Renal cortex interstitium (tissue), 15 donors: ENCODE results near the gene CLC. TPM values are rescaled to one million over a fixed set of nuclear protein-coding genes. Genes with fewer than 3 reads are reported as not detected.
A peak's percentile ranks its signal among the peaks of the same experiment; 100 is the strongest.
"Not testable (repeated sequence)": the region's sequence is repeated elsewhere in the genome, so short reads cannot be mapped to it uniquely, and the experiment has no call there.

Source experiments
- DNase-seq, 11 donors: peaks; one replicate each; pipeline ENCODE4 v3.0.0-alpha.2; 2013; ENCODE audit warnings: low read depth in 9 of 11, low spot score in 4 of 11; ENCODE audit errors: extremely low read depth in 1 of 11
- long read RNA-seq, 16 experiments: transcript quantifications; one replicate each; lab custom pipeline, GENCODE V29; 2026
- polyA plus RNA-seq, 3 donors: library from polyadenylated mRNA; unstranded; fragments of 120-200 nt; gene quantifications; one replicate each; pipeline ENCODE4 v1.2.1, GENCODE V29; 2013; ENCODE audit not compliant: insufficient read length in 3 of 3

The CLC gene
- polyA plus RNA-seq, result 1 to 10 TPM; 1.5 to 3.7 (median 2.6) TPM
- long read RNA-seq, donor 1, partial matches to known transcripts, result 0 of 4 reads
- long read RNA-seq, donor 1, other reads (novel, unspliced or antisense), result 0 of 4 reads
- long read RNA-seq, donor 2, partial matches to known transcripts, result 0 of 2 reads
- long read RNA-seq, donor 2, other reads (novel, unspliced or antisense), result 0 of 2 reads
- long read RNA-seq, donor 3, result 0 reads
- long read RNA-seq, donor 4, result 0 reads
- long read RNA-seq, donor 5, partial matches to known transcripts, result 0 of 1 reads
- long read RNA-seq, donor 5, other reads (novel, unspliced or antisense), result 0 of 1 reads
- long read RNA-seq, donor 6, partial matches to known transcripts, result 0 of 2 reads
- long read RNA-seq, donor 6, other reads (novel, unspliced or antisense), result 0 of 2 reads
- long read RNA-seq, donor 7, partial matches to known transcripts, result 0 of 1 reads
- long read RNA-seq, donor 7, other reads (novel, unspliced or antisense), result 0 of 1 reads
- long read RNA-seq, donor 8, partial matches to known transcripts, result 0 of 1 reads
- long read RNA-seq, donor 8, other reads (novel, unspliced or antisense), result 0 of 1 reads
- long read RNA-seq, donor 9, result 0 reads
- long read RNA-seq, donor 10, partial matches to known transcripts, result 0 of 4 reads
- long read RNA-seq, donor 10, other reads (novel, unspliced or antisense), result 0 of 4 reads
- long read RNA-seq, donor 11, partial matches to known transcripts, result 0 of 1 reads
- long read RNA-seq, donor 11, other reads (novel, unspliced or antisense), result 0 of 1 reads
- long read RNA-seq, donor 12, result 0 reads
- long read RNA-seq, donor 13, partial matches to known transcripts, result 0 of 2 reads
- long read RNA-seq, donor 13, other reads (novel, unspliced or antisense), result 0 of 2 reads
- long read RNA-seq, donor 14, partial matches to known transcripts, result 0 of 2 reads
- long read RNA-seq, donor 14, other reads (novel, unspliced or antisense), result 0 of 2 reads
- long read RNA-seq, donor 15, result 0 reads
- long read RNA-seq, donor 16, transcript CLC-201 (4 exons, 635 nt), result major isoform, 6 of 6 reads
- long read RNA-seq, donor 16, partial matches to known transcripts, result 0 of 6 reads
- long read RNA-seq, donor 16, other reads (novel, unspliced or antisense), result 0 of 6 reads

DNA sequence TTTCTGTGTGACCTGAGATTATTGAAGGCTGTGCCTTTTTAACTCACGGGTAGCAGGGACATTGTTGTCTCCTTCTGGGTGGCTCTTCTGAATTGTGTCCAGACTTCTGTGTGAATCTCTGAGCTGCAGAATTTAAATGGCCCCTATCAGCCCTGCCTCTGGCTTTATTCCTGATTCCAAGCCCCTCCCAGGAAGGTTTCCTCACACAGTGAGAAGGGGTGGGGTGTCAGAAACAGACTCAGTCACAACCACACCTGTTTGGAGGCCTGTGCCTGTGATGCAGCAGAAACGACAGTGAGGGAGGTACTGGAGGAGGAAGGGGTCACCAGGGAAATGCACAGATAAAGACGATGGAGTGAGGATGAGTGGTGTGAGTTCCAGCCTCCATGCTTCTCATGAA is at the start of gene CLC:
Gene CLC (minus strand): TSS at position 139 of the 400 bp plus-strand sequence. CDS start 77 bp downstream, at position 62.
- DNase-seq, result no peak

DNA sequence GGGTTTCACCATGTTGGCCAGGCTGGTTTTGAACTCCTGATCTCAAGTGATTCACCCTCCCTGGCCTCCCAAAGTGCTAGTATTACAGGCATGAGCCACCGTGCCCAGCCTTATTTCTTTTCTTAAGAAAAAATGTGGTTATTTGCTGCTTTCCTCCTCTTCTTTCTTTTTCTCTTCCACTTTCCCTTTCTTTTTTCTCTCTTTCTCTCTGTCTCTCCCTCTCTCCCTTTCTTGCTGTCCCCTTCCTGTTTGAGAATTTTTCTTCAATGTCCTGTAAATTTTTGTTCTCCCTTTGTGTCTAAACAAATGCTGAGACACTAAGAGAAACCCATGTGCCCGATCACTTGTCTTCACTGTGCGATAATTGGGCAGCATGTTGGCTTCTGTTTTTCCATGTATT is 43.1 kb upstream of the CLC start:
- no peak for DNase-seq

DNA sequence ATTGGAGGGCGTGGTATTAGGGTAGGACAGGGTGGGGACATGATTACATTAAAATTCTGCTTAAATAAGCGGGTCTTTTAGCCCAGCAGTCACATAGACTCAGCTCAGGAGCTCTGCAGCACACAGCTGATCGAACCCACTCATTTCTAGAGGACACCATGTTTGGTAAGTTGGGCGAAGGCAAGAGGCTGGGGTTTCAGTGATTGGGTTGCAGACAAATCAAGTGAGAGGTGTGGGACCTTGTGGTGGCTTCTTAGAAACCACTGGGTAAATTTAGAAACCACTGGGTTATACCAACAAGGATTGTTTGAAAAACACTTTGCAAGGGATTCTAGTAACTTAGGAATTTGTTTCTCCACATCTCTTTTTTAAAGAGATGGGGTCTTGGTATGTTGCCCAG is 40.9 kb upstream of the CLC start, which contains the start of gene LEUTX:
Gene LEUTX (plus strand): TSS at position 92 of the 400 bp plus-strand sequence. CDS start 67 bp downstream, at position 159.
- no peak for DNase-seq

DNA sequence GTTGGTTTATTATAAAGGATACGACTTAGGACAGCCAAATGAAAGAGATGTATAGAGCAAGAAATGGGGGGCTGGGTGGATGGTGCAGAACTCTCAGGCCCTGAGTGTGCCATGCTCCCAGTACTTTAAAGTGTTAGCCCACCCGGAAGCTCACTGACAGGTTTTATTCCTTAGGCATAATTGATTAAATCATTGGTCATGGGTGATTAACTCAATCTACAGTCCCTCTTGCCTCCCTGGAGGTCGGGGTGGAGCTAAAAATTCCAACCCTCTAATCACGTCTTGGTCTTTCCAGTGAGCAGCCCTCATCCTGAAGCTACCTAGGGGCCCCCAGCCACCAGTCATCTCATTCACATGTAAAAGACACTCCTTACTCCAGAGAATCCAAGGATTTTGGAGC is 31.0 kb upstream of the CLC start:
- DNase-seq, result peak in 1 of 11 donors; percentile 11

DNA sequence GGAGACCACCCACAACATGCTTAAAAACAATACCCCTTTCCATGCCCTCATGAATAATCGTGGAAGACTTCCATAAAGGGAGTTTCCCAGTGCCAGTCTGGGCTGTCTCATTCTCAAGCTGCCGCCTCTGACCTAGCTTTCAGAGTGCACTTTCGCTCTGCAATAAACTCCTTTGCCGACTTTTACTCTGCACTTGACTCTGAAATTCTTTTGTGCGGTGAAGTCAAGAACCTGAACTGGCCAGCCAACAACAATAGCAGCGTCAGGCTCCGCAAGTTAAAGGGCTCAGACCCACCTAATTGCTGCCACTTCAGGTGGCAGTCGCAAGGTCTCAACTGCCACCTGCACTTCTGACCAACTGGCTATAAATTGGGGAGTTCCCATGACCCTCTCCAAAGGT is 30.5 kb upstream of the CLC start:
- peak in 1 of 11 donors; percentile 8 for DNase-seq

DNA sequence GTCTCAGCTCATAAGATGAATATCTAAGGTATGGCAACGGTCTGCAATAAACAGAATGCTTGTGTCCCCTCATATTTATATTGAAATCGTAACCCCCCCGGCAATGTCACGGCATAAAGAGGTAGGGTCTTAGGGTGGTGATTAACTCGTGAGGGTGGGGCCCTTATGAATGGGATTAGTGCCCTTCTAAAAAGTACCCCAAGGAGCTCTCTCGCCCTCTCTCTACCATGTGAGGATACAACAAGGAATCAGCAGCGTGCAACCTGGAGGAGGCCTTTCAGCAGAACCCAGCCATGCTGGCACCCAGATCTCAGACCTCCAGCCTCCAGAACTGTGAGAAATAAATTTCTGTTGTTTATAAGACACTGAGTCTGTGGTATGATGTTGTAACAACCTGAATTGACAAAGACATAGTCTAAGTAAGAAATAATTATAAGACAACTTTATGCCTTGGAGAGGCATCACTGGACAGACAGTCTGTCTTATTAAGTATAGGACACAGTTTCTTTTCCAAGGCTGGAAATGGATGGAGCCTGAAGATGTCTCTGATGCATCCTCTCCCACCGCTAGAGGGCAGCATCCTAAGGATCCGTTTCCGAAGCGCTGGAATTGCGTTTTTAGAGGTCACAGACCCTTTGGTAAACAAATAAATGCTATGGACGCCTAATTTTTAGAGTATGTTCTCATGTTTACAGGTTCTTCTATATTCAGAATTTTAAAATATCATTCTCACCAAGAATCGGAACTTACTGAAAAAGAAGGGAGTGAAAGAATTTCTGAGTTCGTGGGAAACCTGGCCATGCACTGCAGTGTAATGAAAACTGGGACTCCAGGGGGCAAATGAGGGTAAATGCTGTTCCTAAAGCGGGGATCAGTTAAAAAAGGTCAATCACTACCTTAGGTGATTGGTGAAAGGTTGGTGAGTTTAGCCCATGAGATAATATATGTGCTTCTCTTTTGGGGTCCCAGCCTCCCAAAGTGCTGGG is 27.6 kb upstream of the CLC start:
- peak in 3 of 11 donors; percentile 13 to 21 (median 17) for DNase-seq

DNA sequence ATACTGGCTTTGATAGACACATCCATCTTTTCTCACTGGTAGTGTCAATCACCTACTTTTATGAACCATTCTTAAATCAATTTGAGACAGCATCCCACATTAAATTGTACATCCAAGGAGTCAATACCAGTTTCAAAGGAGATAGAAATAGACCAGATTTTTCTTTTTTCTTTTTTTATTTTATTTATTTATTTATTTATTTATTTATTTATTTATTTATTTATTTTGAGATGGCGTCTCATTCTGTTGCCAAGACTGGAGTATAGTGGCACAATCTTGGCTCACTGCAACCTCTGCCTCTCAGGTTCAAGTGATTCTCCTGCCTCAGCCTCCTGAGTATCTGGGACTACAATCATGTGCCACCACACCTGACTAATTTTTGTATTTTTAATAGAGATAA is 24.0 kb upstream of the CLC start:
- DNase-seq, result not testable (repeated sequence)

DNA sequence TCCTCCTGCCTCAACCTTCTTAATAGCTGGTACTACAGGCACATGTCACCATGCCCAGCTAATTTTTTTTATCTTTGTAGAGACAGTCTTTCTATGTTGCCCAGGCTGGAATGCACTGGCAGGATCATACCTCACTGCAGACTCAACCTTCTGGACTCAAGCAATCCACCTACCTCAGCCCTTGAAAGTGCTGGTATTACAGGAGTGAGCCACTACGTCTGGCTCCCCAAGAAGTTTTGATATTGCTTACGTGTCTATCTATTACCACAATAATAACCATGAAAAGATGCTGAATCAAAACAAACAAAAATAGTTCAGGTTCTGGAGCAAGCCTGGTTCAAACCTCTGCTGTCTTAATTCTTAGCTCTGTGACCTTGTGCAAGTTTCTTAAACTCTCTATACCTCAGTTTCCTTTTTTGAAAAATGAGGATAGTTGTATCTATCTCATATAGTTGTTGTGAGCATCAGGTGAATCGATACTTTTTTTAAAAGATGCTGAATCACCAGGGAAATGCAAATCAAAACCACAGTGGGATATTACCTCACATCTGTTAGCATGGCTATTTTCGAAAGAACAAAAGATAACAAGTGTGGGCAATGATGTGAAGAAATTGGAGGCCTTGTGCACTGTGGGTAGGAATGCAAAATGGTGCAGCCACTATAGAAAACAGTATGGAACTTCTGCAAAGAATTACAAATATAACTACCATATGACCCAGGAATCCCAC is 21.8 kb upstream of the CLC start:
- DNase-seq, result no peak

DNA sequence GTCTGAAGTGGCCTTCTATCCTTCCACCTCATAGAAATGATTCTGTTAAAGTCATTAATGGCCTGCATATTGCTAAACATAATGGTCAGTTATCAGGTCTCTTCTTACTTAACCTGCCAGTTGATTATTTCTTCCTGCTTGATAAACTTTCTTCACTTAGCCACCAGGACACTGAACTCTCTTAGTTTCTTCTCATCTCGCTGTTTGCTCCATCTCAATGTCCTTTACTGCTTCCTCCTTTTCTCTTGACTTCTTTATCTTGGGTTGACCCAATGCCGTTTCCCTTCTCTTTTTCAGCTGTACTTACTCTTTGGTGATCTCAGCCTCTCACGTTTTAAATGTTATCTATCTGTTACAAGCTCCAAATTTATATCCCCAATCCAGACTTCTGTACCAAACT is 17.1 kb upstream of the CLC start:
- no peak for DNase-seq

DNA sequence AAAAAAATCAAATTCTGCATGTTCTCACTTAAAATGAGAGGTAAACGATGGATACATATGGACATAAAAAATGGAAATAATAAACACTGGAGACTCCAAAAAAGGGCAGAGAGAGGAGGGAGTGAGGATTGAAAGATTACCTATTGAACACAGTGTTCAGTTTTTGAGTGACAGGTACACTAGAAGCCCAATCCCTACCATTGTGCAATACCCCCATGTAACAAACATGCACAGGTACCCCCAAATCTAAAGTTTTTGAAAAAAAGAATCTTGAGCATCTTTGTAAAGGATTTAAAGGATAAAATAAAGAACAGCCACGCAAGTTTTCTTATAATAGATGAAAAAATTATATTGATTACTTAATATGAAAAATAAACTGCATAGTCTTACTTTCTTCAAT is 16.7 kb upstream of the CLC start:
- no peak for DNase-seq

DNA sequence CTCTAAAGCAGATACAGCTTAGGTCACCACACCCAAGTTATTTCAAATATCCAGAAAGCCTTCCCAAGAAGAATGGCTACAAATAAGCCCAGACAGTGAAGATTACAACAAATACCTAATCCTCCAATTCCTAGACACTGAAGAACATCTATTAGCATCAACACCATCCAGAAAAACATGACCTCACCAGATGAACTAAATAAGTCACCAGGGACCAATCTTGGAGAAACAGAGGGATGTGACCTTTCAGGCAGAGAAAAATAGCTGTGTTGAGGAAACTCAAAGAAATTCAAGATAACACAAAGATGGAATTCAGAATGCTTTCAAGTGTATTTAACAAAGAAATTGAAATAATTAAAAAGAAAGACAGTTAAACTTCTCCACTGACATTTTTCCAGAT is 15.0 kb upstream of the CLC start:
- DNase-seq, result no peak

DNA sequence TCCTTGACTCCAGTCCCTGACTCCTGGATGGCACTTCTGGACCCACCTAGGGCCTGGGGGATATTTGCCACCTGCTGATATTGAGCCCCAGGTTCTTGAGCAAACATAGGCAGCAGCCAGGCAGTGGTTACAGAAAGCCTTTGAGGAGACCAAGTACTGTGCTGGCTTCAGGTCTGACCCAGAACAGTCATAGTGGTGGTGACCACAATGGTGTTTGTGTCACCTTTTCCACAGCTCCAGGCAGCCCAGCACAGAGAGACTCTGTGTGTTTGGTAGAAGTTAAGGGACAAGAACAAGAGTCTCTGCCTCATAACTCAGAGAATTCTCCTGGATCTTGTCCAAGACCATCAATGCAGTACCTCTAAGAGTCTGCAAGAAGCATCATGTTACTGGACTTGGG is 14.6 kb upstream of the CLC start:
- no peak for DNase-seq

DNA sequence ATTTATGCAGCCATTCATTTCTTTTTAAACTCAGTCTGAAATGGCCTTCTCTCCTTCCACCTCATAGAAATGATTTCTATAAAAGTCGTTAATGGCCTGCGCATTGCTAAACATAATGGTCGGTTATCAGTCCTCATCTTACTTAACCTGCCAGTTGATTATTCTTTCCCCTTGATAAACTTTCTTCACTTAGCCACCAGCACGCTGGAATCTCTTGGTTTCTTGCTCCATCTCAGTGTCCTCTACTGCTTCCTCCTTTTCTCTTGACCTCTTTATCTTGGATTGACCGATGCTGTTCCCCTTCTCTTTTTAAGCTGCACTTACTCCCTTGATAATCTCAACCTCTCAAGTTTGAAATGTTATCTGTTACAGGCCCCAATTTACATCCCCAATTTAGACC is 12.2 kb upstream of the CLC start:
- DNase-seq, result no peak

DNA sequence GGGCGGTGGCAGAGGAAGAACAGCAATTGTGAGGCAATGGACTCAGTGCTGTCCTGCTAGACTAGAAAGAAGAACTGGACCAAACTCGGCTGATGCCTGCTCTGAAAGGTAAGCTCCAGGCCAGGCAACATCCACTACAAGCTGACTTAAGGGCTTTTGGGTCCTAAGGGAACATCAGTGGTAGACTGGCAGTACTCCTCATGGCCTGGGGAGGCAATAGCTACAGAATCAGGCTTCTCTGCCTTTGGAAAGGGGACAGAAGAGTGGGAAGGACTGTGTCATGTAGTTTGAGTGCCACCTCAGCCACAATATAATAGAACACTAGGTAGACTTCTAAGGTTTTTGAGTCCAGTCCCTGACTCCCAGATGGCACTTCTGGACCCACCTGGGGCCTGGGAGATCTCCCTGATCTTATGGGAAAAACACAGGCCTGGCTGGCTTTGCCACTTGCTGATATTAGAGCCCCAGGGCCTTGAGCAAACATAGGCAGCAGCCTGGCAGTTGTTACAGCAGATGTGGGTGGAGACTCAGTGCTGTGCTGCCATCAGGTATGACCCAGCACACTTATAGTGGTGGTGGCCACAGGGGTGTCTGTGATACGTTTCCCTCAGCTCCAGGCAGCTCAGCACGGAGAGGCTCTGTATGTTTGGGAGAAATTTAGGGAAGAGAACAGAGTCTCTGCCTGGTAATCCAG is 9.2 kb upstream of the CLC start:
- DNase-seq, result no peak

DNA sequence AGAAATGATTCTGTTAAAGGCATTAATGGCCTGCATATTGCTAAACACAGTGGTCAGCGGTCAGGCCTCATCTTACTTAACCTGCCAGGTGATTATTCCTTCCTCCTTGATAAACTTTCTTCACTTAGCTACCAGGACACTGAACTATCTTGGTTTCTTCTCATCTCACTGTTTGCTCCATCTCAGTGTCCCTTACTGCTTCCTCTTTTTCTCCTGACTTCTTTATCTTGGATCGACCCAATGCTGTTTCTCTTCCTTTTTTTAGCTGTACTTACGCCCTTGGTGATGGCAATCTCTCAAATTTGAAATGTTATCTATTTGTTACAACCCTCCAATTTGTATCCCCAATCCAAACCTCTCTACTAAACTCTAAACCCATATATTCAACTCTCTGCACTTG is 7.8 kb upstream of the CLC start:
- no peak for DNase-seq

DNA sequence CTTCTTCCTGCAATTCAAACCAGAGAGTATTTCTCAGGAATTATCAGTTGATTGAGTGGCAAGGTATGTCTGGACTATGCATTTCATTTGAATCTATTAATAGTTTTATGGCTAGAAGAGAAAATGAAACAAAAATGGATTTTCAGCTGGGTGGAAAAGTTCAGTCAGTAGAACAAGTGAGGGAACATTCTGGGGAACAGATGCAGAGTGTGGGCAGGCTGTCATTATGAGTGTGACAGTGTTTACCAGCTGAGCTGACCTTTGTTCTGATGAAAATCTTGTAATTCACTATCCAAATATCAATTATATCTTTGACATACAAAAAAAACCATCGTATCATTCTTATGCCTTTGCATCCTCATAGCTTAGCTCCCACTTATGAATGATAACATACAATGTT is 2.6 kb upstream of the CLC start:
- no peak for DNase-seq

DNA sequence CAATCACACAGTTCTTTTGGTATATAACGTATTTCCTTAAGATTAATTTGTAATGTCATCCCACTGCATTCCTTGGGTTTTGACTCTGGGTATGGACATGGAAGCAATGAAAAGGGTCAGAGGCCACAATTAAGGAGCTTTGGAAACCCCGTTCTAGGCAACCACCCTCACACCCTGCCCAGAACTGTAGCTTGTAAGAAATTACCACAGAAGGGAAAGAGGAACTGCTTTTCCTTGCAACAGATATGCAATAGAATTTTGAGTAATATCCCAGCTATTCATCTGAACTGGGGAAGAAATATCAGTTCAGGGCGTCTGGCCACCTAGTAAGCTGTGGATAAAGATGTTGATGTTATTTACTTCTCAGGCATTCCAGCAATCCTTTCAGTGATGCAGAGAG is 985 bp upstream of the CLC start:
- DNase-seq, result no peak
